RCC 7860 (cell line): Measurements from ENCODE around the gene DDC.
A peak's percentile ranks its signal among the peaks of the same experiment; 100 is the strongest.
"Not testable (repeated sequence)": the region's sequence is repeated elsewhere in the genome, so short reads cannot be mapped to it uniquely, and the experiment has no call there.

ENCODE experiments used
- DNase-seq: peaks from one replicate; pipeline ENCODE4 v3.0.0-alpha.2; 2015; ENCODE audit warnings: low spot score
- FAIRE-seq: peaks from 2 replicates; lab custom pipeline; 2012; peaks lifted over from hg19 to GRCh38; lab: Jason Lieb, UNC

Gene DDC

GRCh38 chr7:50462361-50462760 lies 102.8 kb downstream of the DDC start:
- FAIRE-seq, result no peak
- no peak for DNase-seq

- no peak for DNase-seq
- FAIRE-seq, result no peak
These were observed 103.5 kb downstream of the DDC start for GRCh38 chr7:50461695-50462094.

DNA sequence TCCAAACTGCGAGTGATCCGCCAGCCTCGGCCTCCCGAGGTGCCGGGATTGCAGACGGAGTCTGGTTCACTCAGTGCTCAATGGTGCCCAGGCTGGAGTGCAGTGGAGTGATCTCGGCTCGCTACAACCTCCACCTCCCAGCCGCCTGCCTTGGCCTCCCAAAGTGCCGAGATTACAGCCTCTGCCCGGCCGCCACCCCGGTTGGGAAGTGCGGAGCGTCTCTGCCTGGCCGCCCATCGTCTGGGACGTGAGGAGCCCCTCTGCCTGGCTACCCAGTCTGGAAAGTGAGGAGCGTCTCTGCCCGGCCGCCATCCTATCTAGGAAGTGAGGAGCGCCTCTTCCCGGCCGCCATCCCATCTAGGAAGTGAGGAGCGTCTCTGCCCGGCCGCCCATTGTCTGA lies 106.0 kb downstream of the DDC start:
- not testable (repeated sequence) for DNase-seq, FAIRE-seq

DNA sequence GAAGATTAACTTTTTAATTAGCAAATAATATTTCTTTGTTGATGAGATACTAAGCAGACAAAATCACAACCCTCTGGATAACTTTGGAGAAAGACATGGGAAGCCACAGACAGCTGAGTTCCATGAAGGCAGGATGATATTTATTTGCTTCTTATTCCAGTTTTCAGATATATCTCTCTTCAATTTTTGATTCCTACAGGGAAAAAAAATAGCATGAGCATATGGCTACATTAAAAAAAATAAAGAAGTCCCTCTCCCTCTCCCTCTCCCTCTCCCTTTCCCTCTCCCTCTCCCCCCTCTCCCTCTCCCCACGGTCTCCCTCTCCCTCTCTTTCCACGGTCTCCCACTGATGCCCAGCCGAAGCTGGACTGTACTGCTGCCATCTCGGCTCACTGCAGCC lies 106.6 kb downstream of the DDC start:
- not testable (repeated sequence) for DNase-seq, FAIRE-seq

DNA sequence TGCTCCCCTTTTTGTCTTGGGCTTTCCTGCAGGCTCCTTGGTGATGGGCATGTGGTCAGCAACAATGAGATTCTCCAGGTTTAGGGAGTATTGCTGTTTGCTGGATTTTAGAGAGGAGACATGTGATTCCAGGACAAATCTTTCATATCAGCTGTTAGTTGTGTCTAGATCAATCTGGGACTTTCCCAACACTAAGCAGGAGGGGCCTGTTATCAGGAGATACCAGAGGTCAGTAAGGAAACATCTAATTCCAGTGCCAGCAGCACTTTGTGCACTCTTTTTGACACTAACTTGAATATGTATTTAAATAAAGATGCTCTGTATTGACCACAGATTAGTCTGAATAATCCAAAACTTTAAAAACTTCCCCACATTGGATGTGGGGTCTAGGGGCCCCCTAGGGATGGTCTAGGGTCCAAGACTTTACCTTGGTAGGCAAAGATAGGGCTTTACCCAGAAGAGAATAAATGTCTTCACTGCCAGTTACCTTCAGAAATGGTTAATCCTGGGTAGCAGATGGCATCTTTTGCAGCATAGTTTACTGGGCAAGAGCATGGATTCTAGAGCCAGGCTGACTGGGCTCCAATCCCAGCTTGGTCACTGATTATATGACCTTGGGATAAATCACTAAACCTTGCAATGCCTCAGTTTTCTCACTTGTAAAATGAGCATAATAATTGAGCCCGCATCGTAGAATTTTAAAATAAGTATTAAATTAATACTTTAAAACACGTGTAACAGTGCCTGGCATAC lies 108.7 kb downstream of the DDC start:
- no peak for FAIRE-seq
- DNase-seq, result no peak

GRCh38 chr7:50455658-50456057 lies 109.5 kb downstream of the DDC start:
- FAIRE-seq (no peak), DNase-seq (no peak)

DNA sequence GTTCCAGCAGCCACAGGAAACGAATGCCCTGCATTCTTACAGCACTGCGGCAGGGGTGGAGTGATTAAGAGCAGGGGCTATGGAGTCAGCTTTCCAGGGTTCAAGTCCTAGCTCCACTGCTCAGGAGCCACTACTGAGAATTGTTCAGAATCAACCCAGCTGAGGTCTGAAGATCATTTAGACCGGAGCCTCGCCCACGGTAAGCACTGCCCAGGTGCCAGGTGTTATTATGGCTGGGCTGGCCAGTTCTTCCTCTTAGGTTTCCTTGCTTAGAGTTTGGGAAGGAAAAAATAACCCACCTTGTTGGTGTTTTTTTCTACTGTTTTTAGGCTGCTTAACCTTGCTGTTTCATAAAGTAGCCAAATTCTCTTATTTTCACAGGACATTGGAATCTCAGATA lies 110.2 kb downstream of the DDC start:
- no peak for FAIRE-seq
- no peak for DNase-seq

DNA sequence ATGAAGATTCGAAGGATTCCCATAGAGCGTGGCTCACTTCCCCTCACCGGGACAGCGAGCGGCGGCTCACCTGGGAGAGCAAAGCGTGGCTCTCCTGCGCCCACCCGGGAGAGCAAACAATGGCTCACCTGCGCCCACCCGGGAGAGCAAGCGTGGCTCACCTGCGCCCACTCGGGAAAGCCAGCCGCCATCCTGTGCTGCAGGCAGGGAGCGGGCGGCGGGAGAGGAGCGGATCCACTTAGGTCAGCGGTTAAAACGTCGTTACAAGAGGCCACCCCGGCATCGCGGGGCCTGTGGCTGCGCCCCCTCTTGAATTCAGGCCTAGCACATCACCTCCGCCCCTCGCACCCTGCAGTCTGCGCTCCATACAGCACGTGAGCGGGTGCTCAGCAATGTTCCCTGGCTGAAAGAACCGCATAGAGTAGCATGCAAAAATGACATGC lies 114.6 kb downstream of the DDC start:
- no peak for FAIRE-seq
- DNase-seq, result no peak

DNA sequence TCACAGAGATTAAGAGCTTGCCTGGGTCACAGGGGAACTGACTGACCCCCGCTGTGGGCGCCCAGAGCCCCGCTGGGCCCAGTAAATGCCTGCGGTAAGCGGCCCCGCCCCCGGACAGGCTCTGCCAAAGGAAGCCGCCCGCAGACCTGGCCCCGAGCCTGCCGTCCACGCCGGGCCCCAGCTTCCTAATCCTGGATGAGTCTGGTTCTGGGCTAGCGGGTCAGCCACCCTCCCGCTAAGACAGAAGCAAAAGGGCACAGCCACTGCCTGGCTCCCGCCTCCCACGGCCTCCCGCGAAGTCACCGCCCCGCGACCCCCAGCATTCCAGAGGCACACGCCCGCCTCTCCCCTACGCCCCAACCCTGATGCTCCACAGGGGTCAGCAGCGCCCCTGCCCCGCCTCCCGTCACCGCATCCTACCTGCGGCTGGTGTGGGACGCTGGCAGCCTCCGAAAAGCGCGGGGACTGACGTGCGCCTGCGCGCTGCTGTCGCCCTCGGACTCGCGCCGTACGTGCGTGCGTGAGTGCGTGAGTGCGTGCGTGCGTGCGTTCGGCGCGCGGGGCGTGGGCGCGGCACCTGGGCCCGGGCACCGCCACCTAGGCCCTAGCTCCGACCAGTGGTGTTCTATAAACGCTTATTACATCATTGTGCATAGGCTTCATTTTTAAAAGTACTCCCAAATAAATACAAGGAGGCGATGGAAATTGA lies 115.2 kb downstream of the DDC start, which contains the start of gene FIGNL1:
TSS of gene FIGNL1 (minus strand) at position 470 of the 709 bp plus-strand sequence. CDS start 3,063 bp downstream, outside the sequence.
- FAIRE-seq, result peak; percentile 57
- peak; percentile 71 for DNase-seq

DNA sequence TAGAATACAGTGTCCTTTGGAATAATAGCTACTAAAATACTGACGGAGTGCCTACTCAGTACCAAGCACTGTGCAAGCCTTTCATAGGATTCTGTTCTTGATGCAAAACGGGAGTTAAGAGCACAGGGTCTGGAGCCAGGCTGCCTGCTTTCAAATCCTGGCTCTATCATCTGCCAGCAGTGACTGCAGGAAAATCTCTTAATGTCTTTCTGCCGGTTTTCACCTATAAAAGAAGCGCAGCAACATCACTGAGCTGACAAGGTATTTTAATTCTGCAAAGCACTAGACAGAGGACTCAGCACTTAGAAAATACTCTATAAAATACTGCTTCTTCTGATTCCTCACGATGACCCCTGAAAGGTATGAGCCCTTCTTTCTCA lies 115.7 kb downstream of the DDC start:
- no peak for DNase-seq

DNA sequence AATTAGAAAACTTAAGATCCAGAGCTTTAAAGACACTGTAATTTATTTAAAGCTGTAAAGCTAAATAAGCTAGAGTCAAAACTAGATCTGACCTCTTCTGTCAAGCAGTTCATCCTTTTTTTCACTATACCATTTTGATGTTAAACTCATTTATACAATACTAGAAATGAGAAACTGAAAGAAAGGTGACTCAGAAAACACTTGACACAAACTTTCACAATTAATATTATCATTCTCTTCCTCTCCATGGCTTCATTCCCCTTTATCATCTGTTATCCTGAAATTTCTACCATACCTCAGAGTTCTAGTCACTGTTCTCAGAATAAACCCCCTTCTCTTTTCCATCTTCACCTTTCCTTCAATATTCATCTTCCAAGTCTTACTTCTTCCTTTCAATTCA lies 116.4 kb downstream of the DDC start:
- DNase-seq, result no peak
- FAIRE-seq, result no peak

More for the DNA sequence above, 115.7 kb downstream of the DDC start:
- FAIRE-seq, result no peak

DNA sequence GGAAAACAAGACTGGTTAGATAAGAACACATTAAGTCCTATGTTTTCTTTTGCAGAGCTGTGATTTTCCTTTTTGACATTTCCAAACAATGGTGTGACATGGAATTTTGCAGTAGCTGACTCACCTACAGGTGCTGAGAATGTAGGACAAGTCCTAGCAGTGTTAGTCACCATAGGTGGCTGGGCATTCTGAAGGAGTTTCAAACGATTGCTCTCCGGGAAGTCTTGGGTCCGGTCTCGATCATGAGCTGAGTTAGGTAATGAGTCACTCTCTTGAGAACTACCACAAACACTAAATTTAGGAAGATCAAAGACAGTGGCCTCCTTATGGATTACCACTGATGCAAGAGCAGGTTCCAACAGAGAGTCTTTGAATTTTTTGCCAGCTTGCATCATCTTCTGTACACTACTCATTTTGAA lies 118.7 kb downstream of the DDC start:
- FAIRE-seq (peak; percentile 92), DNase-seq (peak; percentile 88)

DNA sequence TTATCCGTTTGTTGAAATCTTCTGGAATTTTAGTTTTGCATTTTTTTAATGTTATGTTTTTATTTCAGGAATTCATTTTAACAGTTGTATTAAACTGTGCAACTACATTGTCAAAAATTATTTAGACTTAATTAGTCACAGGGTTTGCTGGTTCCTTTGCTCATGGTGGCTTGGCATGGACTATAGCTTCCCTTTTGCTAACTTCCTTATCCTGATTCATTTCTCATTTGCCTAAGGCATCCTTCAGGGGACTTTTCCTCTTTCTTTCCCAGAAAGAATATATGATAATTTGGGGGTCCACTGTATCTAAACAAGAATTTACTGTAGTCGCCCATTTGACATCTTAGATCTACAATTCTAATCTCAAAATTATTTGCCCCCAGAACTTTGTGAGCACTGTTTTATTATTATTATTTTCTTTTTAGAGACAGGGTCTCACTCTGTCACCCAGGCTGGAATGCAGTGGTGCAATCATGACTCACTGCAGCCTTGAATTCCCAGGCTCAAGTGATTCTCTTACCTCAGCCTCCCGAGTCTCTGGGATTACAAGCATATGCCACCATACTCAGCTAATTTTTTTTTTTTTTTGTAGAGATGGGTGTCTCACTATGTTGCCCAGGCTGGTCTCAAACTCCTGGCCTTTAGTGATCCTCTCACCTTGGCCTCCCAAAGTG lies 128.9 kb downstream of the DDC start:
- FAIRE-seq, result peak; percentile 82
- peak; percentile 49 for DNase-seq

DNA sequence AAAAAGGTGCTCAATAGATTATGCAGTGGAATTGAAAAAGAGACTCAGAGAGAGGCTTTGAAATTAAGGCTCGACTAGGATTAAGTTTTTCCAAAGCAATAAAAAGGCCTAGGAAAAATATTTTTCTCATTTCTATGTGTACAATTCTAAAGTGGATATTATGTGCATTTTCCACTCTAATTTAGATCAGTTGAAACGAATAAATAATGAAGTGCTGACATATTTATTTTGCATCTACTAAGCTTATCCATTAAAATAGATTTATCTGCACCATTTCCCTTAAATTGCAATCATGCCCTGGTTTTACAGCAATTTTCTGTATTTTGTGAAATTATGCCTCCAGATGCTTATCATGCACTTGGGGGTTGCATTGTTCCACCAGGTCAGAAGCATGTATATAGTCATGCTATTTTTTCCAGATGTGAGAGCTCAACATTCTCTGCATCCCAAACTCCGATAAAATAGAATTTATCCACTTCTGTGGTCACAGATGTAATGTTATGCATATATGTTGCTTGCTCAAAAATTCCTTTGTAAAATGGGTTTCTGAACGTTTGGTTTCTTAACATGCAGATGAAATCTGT lies 133.4 kb downstream of the DDC start:
- FAIRE-seq (no peak), DNase-seq (no peak)

- FAIRE-seq, result no peak
- DNase-seq, result no peak
These were observed 133.9 kb downstream of the DDC start for GRCh38 chr7:50431316-50431715.

DNA sequence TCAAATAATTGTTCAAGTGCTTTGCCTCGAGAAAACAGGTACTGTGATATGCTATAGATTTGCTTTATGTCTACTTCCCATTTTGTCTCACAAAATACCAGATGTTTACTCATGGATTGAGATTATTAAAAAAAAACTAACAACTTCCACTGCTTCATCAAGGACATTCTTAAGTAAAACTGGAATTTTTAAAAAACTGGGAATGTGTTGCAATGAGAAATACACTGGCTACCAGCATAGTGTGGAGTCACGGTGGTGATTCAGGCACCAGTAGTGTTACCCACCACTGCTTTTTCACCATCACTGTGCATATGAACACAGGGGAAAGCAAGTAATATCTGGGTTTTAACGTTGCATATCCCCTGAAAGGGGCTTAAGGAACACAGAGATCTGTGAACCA lies 136.3 kb downstream of the DDC start:
- DNase-seq (no peak), FAIRE-seq (no peak)

DNA sequence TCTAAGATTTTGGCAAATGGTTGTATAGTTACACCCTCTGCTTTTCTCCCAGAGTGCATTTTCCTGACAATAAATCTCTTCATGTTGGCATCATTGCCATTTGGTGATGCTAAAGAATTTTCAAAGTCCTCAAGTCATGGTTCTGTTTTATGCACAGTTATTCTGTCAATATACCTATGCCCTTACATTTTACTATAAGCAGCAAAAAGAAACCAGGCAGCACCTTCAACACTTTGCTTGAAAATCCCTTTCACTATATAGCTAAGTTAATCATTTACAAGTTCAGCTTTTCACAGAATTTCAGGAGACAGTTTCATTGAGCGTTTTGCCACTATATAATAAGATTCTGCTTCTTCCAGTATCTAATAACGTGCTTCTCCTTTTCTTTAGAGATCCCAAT lies 137.7 kb downstream of the DDC start:
- FAIRE-seq (no peak), DNase-seq (no peak)

GRCh38 chr7:50426280-50427045 lies 138.7 kb downstream of the DDC start:
- DNase-seq (no peak), FAIRE-seq (no peak)

DNA sequence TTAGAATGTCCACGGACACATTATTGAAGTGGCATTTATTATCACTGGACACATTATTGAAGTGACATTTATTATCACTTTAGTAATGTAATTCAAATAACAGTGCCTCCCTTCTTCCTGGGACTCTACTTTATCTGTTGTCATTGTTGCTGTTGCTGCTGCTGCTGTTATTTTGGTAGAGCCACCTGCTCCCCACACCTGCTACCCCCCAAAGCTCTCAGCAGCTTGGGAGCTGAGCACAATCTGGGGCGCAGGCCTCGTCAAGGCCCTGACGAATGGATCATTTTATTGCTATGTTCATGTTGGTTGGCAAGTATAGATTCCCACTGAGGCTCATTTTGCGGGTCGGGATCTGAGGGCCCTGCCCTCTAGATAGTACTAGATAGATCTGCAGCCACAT lies 139.9 kb downstream of the DDC start:
- FAIRE-seq (no peak), DNase-seq (no peak)

GRCh38 chr7:50423860-50424259 lies 141.3 kb downstream of the DDC start:
- FAIRE-seq, result no peak

DNA sequence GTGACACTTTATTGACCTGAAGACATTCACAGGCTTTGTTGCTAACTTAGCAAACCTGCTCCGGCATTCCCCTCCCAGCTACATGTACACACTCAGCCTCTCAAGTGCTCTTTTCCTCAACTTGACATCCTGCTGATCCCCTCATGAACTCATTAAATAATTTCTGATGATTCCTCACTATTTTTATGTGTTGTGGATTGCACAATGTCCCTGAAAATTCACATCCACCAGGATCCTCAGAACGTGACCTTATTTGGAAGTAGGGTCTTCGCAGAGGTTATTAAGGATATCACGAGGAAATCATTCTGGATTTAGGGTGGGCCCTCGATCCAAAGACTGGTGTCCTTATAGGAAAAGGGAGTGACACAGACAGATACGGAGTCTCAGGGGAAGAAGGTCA lies 142.3 kb downstream of the DDC start:
- FAIRE-seq, result no peak
- no peak for DNase-seq

More at GRCh38 chr7:50423860-50424259, 141.3 kb downstream of the DDC start:
- DNase-seq, result no peak
